Subcutaneous abdominal adipose tissue (tissue), 5 donors: Measurements from ENCODE around the gene SYNPR.
"Not testable (repeated sequence)": the region's sequence is repeated elsewhere in the genome, so short reads cannot be mapped to it uniquely, and the experiment has no call there.

Experiments
- H3K27ac ChIP-seq: one replicate; pipeline ENCODE4 v1.7.0; 2013; ENCODE audit warnings: low read depth, mild to moderate bottlenecking, inconsistent platforms, low read length, moderate library complexity
- H3K27me3 ChIP-seq, 5 donors: one replicate each; pipeline ENCODE4 v1.7.0; 2013; ENCODE audit warnings: low read length in 5 of 5, inconsistent platforms in 1 of 5; ENCODE audit not compliant: control insufficient read depth in 5 of 5, insufficient read depth in 4 of 5
- H3K36me3 ChIP-seq, 5 donors: one replicate each; pipeline ENCODE4 v1.7.0; 2013; ENCODE audit warnings: low read length in 5 of 5; ENCODE audit not compliant: control insufficient read depth in 5 of 5, insufficient read depth in 5 of 5
- H3K4me1 ChIP-seq, 5 donors: one replicate each; pipeline ENCODE4 v1.7.0; 2013; ENCODE audit warnings: low read length in 5 of 5, mild to moderate bottlenecking in 3 of 5, moderate library complexity in 1 of 5; ENCODE audit not compliant: control insufficient read depth in 5 of 5, insufficient read depth in 5 of 5
- H3K4me3 ChIP-seq, 5 donors: one replicate each; pipeline ENCODE4 v1.7.0; 2013; ENCODE audit warnings: low read length in 5 of 5, low read depth in 1 of 5
- H3K9ac ChIP-seq, 5 donors: one replicate each; pipeline ENCODE4 v1.7.0; 2013; ENCODE audit warnings: low read length in 5 of 5, mild to moderate bottlenecking in 4 of 5, moderate library complexity in 3 of 5
- H3K9me3 ChIP-seq, 5 donors: one replicate each; pipeline ENCODE4 v1.7.0; 2013; ENCODE audit warnings: low read length in 5 of 5; ENCODE audit not compliant: control insufficient read depth in 5 of 5
- donor health status: healthy.
- donor health status: healthy.
- donor health status: healthy.
- donor health status: healthy.
- donor health status: healthy.

SYNPR gene

DNA sequence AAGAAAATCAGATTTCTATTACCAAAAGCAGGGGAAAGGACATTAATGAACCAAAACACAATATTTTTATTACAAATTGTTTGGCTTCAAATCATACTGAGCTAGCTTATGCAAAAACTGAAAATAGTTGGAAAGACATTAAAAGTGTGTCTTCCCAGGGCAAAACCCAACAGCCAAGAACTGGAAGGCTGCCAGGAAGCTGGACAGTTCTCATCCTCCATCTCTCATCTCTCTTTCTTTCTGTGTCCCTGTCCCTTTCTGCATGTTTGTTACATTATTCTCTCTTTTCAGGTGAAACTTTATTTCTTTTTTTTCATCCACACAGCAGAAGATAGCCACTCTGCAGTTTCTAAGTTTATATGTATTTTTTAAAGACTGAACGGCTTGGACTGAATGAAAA is 333.3 kb downstream of the SYNPR start:
- Histone ChIP-seq H3K27me3 (no peaks in the 10 kb centered on the region), H3K9me3 (no peaks in the 10 kb centered on the region), H3K9ac (no peak overlapping the region), H3K36me3 (no peaks in the 10 kb centered on the region), H3K27ac (no peak overlapping the region), H3K4me3 (no peak overlapping the region), H3K4me1 (peaks cover 0 to 3% (median 0%) of the 10 kb centered on the region in 5 donors)

DNA sequence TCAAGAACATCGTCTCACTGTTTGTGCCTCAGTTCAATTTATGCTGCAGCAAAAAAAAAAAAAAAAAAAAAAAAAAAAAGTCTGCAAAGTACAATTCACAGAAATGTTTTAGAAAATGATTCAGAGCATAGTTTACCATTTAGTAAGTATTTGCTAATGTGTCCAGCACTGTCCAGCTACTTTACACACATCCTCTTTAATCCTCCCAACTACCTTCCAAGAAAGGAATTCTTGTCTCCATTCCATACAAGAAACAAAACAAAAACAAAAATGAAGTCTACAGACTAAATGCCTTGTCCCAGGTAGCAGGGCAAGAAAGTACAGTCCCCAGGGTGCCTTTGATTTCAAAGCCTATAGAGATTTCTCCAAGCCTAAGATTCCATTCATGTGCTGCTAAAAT is 335.5 kb downstream of the SYNPR start:
- Histone ChIP-seq H3K27ac (no peak overlapping the region), H3K9me3 (no peaks in the 10 kb centered on the region), H3K27me3 (no peaks in the 10 kb centered on the region), H3K4me3 (no peak overlapping the region), H3K36me3 (no peaks in the 10 kb centered on the region), H3K4me1 (peaks cover 0 to 3% (median 0%) of the 10 kb centered on the region in 5 donors), H3K9ac (no peak overlapping the region)

DNA sequence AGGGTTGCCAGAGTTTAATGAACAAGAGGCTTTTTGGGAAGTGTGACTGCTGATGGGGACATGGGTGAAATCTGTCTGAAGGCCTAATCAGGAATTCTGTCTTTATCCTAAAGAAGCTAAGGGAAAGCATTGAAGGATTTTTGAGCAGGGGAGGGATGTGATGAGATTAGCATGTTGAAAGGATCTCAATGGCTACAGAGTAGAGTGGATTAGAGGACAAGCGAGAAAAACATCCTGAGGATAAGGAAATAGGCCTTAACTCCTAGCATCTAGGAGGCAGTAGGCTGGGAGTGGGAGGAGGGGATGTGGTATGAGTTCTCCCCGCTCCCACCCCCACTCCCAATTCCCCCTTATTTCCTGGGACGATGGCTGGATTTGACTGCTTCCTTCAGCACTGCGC is 339.3 kb downstream of the SYNPR start:
- H3K4me1 ChIP-seq = no peaks in the 10 kb centered on the region
- H3K9me3 ChIP-seq = no peaks in the 10 kb centered on the region
- H3K36me3 ChIP-seq = no peaks in the 10 kb centered on the region
- H3K9ac ChIP-seq = no peak overlapping the region
- H3K27me3 ChIP-seq = no peaks in the 10 kb centered on the region
- no peak overlapping the region for H3K4me3 ChIP-seq
- H3K27ac ChIP-seq = no peak overlapping the region

DNA sequence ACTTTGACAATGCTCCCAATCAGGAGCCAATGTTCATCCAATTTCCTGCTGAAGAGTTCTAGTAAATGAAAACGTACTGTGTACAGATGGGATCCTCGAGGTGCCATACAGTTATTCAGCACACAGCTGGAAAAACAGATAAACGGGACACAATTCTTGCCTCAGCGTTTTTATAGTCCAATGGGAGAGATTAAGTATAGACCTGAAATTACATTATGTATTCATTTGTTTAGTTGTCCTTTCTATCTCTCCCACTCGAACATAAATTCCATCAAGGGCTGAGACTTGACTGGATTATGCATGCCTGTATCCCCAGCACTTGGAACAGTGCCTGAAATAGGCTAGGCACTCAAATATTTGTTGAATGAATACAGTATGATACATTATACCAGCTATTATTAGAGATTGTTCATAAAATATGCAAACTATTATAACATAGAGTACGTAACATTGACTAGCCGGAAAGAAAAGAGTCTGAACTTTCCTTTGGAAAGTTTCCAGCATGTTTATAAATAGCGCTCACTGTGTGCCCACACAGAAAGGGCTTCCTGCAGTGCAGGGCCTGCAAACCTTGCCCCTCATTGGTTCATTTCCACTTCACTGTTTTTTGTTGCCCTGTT is 346.9 kb downstream of the SYNPR start:
- Histone ChIP-seq H3K4me1 (peaks cover 0 to 7% (median 0%) of the 10 kb centered on the region in 5 donors), H3K36me3 (no peaks in the 10 kb centered on the region), H3K9ac (no peak overlapping the region), H3K27me3 (no peaks in the 10 kb centered on the region), H3K9me3 (no peaks in the 10 kb centered on the region), H3K27ac (no peak overlapping the region), H3K4me3 (no peak overlapping the region)

DNA sequence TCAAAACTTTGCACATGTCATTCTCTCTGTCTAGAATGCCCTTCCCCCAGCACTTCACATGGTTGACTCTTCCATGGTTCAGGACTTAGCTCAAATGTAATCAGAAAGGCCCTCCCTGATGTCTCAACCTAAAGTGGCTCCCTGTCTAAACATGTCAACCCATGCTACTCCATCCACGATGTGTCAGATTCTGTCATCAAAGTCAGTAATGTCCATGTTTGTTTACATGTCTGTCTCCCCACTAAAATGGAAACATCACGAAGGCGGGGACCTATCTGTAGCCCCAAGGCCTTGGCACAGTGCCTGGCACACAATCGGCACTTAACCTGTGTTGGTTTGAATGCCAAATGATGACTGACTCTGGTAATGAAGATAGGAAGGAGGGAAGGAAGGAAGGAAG is 353.6 kb downstream of the SYNPR start:
- Histone ChIP-seq H3K36me3 (no peaks in the 10 kb centered on the region), H3K4me1 (no peaks in the 10 kb centered on the region), H3K9ac (no peak overlapping the region), H3K27ac (no peak overlapping the region), H3K9me3 (no peaks in the 10 kb centered on the region), H3K4me3 (no peak overlapping the region), H3K27me3 (no peaks in the 10 kb centered on the region)

DNA sequence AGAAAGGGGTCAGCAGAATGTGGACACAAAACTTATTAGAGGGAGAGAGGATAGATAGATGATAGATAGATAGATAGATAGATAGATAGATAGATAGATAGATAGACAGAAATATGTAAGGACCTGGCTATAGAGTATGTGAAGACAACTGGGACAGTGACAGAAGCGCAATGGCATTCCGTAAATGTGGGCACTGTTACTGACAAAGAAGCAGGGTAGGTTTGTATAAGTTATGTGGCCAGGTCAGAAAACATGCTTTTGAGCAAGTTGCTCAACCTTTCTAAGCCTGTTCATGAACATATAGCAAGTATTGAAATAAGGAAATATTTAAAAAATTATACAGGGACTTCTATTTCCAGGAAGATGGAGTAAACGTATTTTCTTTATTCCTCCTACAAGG is 357.1 kb downstream of the SYNPR start:
- no peak overlapping the region for H3K9ac ChIP-seq
- no peak overlapping the region for H3K27ac ChIP-seq
- no peaks in the 10 kb centered on the region for H3K27me3 ChIP-seq
- no peaks in the 10 kb centered on the region for H3K36me3 ChIP-seq
- H3K4me1 ChIP-seq = no peaks in the 10 kb centered on the region
- no peak overlapping the region for H3K4me3 ChIP-seq
- H3K9me3 ChIP-seq = no peaks in the 10 kb centered on the region

DNA sequence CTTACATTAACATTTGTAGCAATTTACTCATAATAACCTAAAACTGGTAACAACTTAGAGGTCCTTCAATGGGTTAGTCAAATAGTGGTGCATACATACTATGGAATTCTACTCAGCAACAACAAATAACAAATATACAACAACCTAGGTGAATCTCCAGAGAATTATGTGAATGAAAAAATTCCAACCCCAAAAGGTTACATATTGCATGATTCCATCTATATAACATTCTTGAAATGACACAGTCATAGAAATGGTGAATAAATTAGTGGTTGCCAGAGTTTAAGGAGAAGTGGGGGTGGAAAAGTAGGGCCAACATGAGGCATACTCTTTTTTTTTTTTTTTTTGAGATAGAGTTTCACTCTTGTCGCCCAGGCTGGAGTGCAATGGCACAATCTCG is 361.7 kb downstream of the SYNPR start:
- Histone ChIP-seq H3K4me3 (no peak overlapping the region), H3K27ac (no peak overlapping the region), H3K9ac (no peak overlapping the region), H3K4me1 (no peaks in the 10 kb centered on the region), H3K36me3 (no peaks in the 10 kb centered on the region), H3K27me3 (no peaks in the 10 kb centered on the region), H3K9me3 (peaks cover 0 to 5% (median 0%) of the 10 kb centered on the region in 5 donors)

DNA sequence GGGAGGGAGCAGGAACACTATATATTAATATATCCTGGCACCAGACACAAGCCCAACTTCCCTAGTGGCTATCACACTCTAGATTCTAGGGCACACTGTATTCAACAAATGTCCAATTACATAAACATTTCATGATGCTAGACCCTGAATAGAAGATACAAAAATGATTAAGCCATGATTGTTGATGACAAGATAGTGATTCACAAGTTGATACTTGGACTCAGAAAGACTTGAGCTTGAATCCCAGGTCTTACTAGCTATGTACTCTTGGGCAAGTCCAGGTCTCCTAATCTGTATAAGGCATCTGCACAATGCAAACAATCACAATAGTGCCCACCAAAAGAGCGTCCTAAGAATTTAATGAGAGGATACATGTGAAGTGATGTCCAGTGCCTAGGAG is 364.4 kb downstream of the SYNPR start:
- Histone ChIP-seq H3K9me3 (peaks cover 0 to 5% (median 0%) of the 10 kb centered on the region in 5 donors), H3K4me3 (no peak overlapping the region), H3K9ac (no peak overlapping the region), H3K4me1 (no peaks in the 10 kb centered on the region), H3K27ac (no peak overlapping the region), H3K27me3 (no peaks in the 10 kb centered on the region), H3K36me3 (no peaks in the 10 kb centered on the region)

DNA sequence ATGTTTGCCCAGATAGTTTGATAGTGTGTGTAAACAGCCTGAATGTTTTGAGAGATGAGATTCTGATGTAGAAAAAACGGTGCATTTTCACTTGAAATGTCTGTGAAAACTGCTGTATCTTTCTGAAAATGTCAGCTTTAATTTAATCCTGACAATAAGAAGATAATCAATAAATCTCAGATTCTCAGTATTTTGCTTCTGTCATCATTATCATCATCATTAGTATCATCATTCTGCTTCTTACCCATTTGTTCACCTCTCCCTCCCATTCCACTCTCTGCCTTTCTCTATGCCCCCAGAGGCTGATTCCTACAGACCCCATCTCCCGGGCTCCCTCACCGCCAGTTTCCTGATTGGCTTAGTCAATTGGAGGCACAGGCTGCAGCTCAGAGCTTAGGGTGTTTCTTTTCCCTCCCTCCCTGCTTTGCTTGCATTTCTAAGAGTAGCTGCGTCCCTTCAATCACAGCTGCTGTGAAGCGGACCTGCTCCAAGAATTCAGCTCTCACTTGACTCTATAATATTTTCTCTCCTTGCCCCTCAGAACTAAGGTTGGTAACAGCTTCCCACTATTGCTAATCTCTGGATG is 366.2 kb downstream of the SYNPR start:
- no peak overlapping the region for H3K4me3 ChIP-seq
- no peaks in the 10 kb centered on the region for H3K36me3 ChIP-seq
- peaks cover 0 to 5% (median 0%) of the 10 kb centered on the region in 5 donors for H3K9me3 ChIP-seq
- no peak overlapping the region for H3K9ac ChIP-seq
- no peaks in the 10 kb centered on the region for H3K27me3 ChIP-seq
- H3K27ac ChIP-seq = no peak overlapping the region
- H3K4me1 ChIP-seq = no peaks in the 10 kb centered on the region

DNA sequence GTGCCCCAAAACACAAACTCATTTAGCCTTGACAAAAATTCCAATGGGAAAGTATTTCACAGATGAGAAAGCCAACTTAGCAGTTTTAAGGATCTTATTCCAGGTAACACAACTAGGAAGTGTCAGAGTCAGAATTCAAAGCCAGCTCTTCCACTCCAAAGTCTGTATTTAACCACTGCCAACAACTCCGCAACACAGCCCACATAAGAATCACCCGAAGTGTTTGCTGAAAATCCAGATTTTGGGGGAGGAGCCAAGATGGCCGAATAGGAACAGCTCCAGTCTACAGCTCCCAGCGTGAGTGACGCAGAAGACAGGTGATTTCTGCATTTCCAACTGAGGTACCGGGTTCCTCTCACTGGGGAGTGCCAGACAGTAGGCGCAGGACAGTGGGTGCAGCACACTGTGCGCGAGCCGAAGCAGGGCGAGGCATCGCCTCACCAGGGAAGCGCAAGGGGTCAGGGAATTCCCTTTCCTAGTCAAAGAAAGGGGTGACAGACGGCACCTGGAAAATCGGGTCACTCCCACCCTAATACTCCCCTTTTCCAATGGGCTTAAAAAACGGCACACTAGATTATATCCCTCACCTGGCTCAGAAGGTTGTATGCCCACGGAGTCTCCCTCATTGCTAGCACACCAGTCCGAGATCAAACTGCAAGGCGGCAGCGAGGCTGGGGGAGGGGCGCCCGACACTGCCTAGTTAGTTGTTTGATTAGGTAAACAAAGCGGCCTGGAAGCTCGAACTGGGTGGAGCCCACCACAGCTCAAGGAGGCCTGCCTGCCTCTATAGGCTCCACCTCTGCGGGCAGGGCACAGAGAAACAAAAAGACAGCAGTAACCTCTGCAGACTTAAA is 367.0 kb downstream of the SYNPR start:
- not testable (repeated sequence) for H3K27ac ChIP-seq, H3K9me3 ChIP-seq, H3K4me1 ChIP-seq, H3K4me3 ChIP-seq, H3K36me3 ChIP-seq, H3K27me3 ChIP-seq, H3K9ac ChIP-seq
